Stimulated activated CD4-positive, alpha-beta T cell treated with anti-CD3 and anti-CD28 coated beads, Interleukin-15, amount 100 ng/mL, for 24 hours (primary cell): ENCODE results near the gene DNAJC6.
A peak's percentile ranks its signal among the peaks of the same experiment; 100 is the strongest.
"Not testable (repeated sequence)": the region's sequence is repeated elsewhere in the genome, so short reads cannot be mapped to it uniquely, and the experiment has no call there.

Experiments
- DNase-seq: peaks from one replicate; pipeline ENCODE4 v3.0.0-alpha.2; 2020

DNAJC6 gene

GRCh38 chr1:65309304-65310077 is at the start of gene DNAJC6:
Gene DNAJC6, plus strand, starts transcription at chr1:65309543. Its CDS starts 203 bp downstream, at chr1:65309746.
- DNase-seq, result peak; percentile 64

GRCh38 chr1:65259816-65260215 is 49.5 kb upstream of the DNAJC6 start:
- DNase-seq, result no peak

DNA sequence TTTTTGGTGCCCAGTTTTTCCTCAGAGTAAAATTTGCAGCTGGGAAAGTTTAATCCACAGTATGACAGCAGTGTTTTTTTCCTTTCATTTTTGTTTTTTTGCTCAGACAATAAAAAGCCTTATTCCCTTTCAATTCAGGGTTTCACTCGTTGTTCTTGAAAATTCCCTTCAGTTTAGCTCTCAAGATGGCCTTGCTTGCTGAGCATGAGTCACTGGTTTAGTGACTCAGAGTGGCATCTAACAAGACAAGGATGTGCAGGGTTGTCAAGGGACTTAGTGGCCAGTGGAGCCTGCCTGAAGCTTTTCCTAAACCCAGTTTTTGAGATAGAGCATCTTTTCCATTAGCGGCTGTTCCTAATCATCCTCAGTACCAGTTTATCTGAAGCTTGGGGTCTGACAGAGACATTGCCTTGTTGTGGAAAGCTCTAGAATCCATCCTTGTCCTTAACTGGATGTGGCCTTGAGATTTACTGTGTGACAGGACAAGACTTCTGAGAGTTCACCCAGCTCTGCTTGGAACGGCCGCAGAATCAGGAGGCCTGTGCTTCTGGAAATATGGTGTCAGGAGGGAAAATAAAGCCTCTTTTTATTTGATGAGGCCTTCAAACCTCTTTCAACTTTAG is 48.4 kb upstream of the DNAJC6 start:
- peak; percentile 30 for DNase-seq

DNA sequence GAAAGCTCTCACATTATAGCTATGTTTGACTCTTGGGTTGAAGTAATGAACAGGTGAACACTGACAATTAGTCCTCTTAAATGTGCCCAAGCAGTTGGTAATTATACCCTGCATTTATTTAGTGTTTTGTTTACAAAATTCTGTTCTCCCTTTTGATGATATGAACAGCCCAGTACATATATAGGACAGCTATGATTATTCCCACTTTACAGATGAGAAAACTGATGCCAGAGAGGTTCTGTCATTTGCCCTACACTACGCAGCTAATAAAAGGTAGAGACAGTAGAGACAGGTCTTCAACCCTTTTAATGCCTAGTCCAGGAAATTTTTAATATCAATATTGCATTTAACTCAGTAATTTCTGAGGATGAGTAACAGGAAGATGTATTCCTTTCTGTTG is 46.1 kb upstream of the DNAJC6 start:
- no peak for DNase-seq

DNA sequence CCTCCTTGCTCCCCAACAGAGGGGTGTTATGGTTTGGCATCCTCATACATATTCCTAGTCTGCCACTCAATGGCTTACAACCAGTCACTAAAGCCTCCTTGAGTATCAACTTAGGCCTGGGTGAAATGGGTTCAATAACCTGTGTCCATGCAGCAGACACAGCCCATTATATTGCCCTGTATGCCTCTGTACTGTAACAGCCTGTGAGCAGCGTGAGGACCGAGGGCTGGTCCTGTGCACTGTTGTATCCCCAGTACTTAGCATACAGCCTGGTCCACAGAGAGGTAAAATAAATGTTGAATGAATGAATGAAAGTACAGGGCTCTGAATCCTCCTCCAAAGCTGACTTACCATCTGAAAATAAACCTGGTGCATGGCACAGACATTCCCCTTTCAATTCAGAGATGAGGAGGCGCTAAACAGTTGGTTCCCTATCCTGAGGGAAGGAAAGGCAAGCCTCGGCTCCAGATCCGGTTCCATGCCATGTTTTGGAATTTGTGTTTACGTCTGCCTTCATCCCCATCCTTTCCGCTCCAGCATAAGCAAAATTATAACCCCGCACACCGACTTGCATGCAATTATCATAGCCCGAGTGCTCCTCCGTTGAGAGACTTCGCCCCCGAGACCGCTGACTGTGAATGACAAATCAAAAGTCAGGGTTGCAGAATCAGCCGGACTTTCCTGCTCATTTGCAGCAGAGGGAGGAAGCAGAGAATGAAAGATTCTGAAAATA is 45.0 kb upstream of the DNAJC6 start:
- peak; percentile 34 for DNase-seq

DNA sequence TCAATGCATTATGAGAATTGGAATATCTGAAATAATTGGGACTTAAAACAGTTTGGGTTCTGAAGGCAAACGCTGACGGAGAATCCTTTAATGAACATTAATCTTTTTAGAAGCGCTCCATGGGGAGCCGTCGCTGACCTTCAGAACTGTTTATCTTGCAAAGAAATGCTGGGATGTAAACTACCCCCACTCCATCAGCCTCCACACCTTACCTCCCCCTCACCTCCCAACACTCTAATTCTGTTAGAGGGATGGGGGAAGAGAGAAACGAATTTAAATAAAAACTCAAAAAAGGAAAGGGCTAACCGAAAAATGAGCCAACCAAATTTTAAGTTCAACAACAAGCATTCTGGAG is 44.1 kb upstream of the DNAJC6 start:
- DNase-seq, result no peak

GRCh38 chr1:65265651-65266351 is 43.5 kb upstream of the DNAJC6 start:
- DNase-seq, result peak; percentile 46

DNA sequence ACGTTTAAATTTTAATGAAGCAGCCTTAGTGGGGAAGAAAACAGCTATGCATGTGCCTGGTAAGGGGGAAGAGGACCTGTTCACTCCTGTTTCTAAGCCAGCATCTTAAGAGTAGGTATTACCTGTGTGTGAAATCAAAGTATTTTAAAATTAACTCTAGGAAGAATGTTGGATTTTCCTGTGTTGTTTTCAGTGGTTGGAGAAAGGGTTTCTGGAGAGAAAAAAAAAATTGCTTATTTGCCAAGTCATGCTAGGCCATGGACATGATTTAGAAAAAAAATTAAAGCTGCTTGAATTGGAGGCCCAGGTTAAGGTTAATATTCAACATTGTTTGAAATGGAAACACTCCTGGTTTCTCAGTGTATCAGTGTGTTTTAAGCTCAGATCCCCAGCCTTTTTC is 42.9 kb upstream of the DNAJC6 start:
- DNase-seq, result no peak

DNA sequence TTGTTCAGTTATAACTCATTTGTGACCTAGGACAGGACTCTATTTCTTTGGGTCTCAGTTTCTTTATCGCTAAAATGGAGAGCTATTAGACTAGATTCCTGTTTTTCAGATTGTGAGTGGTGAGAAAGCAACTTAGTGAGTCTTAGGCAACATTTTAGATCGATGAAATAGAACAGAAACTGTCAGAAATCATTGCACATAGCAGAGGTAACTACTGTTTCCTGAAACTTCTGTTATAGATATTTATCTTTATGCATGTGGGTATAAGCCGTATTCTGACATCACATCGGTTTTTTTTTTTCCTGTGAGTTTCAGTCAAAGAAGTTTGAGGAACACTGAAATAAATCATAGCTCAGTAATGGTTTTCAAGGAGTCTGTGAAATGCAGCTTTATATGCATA is 42.1 kb upstream of the DNAJC6 start:
- DNase-seq, result no peak

DNA sequence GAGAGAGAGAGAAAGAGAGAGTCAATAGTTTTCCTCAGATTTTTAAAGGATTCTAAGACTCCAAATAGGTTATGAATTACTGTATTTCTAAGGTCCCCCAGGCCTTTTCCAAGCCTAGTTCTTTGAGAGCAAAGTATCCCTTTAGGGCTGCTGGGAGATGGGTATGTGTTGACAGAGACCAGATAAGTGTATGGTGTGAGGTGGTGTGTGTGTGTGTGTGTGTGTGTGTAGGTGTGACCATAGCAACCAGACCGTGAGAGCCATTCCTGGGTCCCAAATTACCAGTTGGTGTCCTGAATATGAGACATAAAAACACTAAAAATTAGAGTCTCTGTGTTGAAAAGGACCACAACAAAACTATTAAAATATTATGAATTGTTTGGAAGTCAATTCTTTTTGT is 41.7 kb upstream of the DNAJC6 start:
- no peak for DNase-seq

GRCh38 chr1:65269612-65270011 is 39.7 kb upstream of the DNAJC6 start:
- DNase-seq, result no peak

- DNase-seq, result no peak
Observed at GRCh38 chr1:65276197-65276939, 33.0 kb upstream of the DNAJC6 start.

DNA sequence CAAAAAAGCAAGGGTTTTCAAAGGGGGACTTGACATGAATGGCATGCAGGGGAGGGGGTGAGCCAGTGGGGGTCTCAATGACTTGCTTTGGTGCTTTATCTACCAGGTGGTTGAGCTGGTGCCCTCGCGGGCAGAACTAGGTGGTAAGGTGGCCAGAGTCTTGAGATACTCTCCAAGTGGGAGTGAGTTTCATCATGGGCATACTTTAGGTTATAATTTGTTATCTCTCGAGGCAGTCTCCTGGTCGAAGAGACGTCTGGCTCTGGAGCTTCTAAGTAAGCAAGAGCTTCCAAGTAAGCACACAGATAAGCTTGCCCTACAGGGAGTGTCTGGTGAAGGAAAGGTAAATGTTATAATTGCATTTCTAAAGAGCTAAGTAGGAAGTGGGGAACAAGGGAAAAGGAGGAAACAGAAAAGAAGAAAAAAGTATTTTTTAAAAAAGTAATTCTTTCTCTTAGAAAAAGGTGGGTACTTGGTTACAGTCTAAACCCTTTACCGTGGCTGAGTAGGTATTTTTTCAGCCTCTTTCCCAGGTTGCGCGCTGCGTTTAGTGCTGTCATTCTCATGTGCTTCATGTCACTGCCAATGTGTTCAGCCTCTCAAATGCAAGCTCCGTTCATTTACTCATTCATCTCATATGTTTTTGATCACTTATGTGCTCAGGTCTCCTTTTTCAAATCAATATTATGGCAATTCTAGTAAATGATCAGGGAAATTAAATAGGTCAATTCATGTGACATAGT is 31.6 kb upstream of the DNAJC6 start:
- DNase-seq, result no peak

DNA sequence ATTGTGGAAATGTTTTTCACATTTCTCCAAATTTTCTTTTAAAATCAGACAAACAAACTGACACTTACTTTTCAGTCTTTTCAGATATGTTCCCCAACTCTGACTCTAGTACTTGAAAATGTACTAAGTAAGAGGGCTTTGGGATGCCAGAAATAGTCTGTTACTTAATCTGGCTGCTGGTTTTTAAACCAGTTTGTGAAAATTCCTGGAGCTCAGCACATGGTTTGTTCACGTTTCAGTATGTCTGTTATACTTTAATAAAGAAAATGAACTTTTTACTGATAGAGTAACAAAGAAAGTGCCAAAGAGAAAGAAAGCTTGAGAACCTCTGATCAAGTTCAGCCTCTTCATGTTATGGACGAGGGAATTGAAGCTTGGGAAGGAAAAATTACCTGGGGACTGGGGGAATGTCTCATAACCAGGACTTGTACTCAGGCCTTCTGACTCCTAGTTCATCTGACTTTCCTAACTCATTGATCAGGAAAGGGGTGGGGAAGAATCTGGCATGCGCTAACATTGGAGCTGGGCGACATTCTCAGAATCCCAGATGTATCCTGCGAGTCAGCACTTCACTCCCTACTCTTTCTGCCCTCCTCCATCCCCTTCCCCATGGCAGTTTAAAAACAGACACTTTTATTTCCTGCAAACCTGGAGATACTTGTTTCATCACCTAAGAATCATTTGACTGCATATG is 30.8 kb upstream of the DNAJC6 start:
- no peak for DNase-seq

DNA sequence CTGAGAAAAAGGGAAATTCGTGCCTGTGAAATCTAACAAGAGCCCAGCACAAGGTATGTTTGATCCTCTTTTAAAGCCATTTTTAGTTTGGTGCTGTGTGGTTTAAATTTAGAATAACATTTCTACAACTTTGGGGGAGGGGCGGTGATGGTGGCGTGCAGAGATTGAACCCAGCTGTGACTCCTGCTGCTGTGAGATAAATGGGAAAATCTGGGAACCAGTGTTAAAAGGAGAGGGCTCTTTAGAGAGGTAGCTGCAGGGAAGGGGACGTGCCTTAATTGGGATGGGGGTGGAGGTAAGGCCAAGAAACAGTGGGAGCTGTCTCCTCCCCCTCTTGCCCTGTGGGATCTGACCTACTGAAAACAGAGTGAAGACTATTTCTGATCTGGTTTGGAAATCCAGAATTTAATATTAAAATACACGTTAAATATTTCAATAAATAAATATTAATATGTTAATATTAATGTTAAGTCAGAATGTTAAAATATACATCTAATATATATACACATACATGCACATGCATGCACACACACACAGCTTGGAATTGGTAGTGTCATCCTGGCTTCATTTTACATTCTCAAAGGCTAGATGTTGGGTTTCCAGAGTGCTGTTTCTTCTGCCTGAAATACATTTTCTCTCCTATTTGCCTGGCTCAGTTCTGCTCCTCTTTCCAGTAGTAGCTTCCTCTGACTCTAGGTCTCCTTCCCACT is 30.1 kb upstream of the DNAJC6 start:
- no peak for DNase-seq

DNA sequence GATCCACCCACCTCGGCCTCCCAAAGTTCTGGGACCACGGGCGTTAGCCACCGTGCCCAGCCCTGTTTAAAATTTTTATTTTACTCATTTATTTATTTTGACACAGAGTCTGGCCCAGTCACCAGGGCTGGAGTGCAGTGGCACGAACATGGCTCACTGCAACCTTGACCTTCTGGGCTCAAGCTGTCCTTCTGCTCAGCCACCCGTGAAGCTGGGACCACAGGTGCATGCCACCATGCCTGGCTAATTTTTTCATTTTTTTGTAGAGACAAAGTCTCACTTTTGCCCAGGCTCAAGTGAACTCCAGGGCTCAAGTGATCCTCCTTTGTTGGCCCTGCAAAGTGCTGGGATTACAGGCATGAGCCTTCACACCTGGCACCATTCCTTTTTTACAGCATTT is 27.5 kb upstream of the DNAJC6 start:
- DNase-seq, result no peak

DNA sequence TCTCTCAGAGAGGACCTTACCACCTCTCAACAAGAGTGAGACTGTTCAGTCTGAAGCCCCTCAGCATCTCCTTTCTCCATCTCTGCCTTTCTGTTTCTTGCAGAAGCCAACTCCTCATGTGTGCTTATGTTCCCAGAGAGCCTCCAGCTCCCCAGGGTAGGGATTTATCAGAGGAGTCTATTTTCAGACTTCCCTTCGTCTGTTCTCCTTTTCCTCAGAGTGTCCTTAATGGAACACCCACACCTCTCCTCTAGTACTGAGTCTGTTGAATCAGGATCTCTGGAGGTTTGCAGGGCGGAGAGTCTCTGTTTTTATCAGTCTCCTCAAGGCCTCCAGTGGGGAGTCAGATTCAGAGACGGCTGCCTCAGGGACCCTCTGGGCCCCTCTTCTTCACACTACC is 25.1 kb upstream of the DNAJC6 start:
- no peak for DNase-seq

GRCh38 chr1:65289449-65289848 is 19.9 kb upstream of the DNAJC6 start:
- no peak for DNase-seq

GRCh38 chr1:65291818-65292217 is 17.5 kb upstream of the DNAJC6 start:
- DNase-seq, result not testable (repeated sequence)

- DNase-seq, result no peak
Observed at GRCh38 chr1:65292861-65293593, 16.3 kb upstream of the DNAJC6 start.
